Measurements from ENCODE around the gene FUS.
"Not testable (repeated sequence)": the region's sequence is repeated elsewhere in the genome, so short reads cannot be mapped to it uniquely, and the experiment has no call there.

The FUS gene

DNA sequence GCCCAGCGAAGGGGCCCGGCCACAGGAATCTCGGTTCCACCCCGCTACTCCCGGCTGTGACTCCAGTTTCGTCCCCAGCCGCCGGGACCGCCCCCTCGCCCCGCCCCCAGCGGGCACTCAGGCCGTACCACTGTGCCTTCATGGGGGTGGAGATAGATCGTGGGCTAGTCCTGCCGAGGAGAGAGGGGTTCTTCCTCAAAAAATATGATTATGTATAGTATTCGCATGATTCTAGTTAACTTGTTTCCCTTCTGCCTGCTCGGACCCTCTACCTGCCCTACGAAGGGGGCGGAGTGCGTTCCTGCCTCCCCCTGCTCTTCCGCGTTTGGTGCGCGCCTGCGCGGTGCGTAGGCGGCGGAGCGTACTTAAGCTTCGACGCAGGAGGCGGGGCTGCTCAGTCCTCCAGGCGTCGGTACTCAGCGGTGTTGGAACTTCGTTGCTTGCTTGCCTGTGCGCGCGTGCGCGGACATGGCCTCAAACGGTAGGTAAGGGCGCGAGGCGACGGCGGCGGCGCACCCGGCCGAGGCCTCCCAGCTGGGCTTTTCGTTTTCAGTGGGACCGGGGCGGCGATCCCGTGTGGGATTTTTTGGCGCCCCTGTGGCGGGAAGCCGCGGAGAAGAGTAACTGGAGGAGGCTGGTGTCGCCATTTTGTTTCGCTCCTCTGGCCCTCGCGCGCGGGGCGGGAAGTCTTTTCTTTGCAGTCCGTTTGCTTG lies at the start of gene FUS:
TSS of gene FUS (plus strand) at position 393 of the 713 bp plus-strand sequence. CDS start at position 469, 76 bp downstream.
- DNase-seq (ENCODE audit: low read depth in 2 of 2, low spot score in 1 of 2) = peak; percentile 71 to 80

DNA sequence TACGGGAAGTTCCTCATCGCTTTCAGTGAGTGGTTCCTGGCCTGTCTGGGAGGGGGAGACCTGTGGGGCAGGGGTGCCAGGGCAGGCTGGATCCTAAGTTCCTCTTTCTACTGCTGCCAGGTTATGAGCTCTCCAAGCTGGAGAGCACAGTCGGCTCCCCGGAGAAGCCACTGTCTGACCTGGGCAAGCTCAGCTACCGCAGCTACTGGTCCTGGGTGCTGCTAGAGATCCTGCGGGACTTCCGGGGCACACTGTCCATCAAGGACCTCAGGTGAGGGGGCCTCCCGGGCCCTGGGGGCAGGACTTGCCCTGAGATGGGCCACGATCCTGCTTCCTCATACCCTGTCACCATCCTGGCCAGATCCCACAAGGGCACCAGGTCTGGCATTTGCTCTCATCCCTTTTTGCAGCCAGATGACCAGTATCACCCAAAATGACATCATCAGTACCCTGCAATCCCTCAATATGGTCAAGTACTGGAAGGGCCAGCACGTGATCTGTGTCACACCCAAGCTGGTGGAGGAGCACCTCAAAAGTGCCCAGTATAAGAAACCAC lies 49.5 kb upstream of the FUS start:
- no peak for DNase-seq (ENCODE audit: low read depth in 2 of 2, low spot score in 1 of 2)

DNA sequence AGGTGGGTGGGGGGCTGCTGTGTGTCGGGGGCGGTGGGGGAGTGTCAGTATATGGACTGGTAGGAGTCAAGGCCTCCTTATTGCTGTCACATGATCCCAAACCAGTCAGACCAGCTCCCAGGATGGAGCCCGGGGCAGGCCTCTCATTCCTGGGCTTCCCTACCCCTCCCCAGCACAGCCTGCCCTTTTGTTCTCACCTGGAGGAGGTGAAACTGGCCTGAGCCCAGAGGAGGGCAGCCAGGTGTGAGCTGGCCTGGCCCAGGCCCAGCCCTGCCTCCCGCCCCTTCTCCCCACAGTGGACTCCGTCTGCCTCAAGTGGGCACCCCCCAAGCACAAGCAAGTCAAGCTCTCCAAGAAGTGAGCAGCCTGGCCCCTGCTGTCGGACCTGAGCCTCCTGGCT lies 49.0 kb upstream of the FUS start:
- DNase-seq (ENCODE audit: low read depth in 2 of 2, low spot score in 1 of 2) = no peak

DNA sequence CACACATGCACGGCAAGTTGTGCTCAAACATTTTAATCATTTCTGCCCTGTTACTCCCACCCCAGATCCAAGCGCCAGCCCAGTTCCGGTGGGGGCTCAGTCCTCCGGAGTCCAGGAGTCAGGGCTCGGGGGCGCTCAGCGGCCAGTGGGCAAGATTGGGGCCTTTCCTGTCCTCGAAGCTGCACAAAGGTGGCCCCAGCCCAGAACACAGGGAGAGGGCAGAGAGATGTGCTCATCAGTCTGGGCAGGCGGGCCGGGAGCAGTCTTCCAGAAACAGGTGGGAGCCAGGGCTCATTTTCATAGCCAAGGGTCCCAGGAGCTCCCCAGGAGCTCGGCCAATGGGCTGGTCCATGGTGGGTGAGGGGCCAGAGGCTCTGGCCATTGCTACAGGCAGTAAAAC lies 48.5 kb upstream of the FUS start:
- DNase-seq (ENCODE audit: low read depth in 2 of 2, low spot score in 1 of 2) = no peak

DNA sequence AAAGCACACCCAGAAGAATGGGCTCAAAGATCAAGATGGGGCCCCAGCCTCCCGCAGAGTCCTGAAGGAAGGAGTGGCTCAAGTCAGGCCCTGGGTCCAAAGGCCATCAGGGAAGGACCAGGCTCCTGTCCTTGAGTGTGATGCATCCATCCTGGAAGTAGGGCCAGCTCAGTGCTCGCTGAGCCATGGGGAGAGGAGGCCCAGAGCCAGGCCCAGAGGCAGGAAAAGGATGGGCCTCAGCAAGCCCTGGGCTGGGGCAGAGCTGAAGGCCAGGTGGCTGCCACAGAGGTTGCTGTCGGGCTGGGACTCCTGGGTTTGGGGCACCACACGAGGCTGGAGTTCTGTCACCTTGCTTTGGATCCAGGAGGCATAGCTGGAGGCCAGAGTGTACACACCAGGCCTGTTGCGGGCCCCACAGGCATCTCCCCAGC lies 48.1 kb upstream of the FUS start:
- no peak for DNase-seq (ENCODE audit: low read depth in 2 of 2, low spot score in 1 of 2)

DNA sequence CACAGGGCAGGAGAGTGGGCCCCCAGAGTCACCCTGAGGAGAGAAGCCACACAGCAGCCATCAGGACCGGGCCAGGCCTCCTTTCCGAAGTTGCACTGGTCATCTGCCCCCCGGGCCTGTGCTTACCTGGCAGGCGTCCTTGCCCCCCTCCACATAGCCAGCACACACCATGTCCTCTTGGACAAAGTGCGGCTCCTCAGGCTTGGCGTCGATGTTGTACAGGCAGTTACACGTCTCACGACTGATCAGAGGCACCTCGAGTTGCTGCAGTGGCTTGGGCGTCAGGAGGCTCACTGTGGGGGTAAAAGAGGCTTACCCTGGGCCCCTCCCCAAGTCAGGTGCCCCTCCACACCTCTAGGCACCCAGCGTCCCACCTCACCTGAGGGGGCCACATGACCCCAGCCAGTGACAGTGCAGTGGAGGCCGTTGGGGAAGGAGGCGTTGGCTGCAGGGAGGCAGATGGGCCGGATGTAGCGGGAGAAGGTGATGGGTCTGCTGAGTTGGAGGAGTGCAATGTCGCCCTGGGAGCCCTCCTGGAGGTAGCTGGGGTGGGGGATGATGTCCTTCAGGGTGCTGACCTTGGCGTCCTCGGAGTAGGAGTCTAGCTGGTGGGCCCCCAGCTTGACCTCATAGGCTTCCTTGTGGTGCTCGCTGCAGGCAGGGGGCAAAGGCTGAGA lies 47.5 kb upstream of the FUS start:
- DNase-seq (ENCODE audit: low read depth in 2 of 2, low spot score in 1 of 2) = no peak

DNA sequence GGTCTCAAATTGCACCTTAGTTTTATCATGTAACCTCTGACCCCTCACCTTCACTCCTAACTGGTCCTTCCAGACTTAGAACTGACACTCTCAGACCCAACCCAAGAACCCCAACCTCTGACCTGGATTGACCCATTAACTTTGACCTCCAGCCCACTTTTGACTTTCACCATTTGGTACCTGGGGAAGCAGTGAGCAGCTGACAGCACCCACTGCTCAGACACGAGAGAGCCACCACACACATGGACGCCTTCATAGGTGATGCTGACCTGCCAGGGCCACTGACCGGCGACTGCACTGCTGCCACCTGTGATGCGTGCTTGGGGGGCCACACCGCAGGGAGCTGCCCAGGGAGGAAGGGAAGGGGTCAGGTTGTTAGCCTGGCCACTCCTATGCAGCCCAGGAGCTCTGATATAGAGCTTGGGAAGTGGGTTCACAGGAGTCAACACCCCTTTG lies 46.9 kb upstream of the FUS start:
- DNase-seq (ENCODE audit: low read depth in 2 of 2, low spot score in 1 of 2) = no peak

DNA sequence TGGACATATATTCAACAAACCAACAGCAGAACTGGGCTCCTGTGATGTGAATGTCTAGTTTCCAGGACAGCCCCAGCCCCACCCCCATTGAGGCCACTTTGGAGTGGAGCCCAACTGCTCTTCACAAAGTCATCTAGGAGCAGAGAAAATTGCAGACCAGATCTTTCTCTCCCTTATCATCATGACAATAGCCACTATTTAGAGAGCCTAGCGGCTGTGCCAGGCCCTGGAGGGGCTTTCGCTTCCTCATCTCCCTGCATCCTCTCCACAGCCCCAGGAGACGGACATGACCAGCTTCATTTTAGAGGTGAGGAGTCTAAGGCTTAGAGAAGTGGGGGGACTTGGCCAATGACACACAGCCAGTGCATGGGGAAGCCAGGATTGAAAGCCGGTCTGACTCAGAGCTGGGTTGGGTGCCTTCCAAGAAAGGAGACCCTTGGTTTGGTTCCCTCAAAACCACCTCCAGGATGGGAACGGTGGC lies 45.8 kb upstream of the FUS start:
- no peak for DNase-seq (ENCODE audit: low read depth in 2 of 2, low spot score in 1 of 2)

DNA sequence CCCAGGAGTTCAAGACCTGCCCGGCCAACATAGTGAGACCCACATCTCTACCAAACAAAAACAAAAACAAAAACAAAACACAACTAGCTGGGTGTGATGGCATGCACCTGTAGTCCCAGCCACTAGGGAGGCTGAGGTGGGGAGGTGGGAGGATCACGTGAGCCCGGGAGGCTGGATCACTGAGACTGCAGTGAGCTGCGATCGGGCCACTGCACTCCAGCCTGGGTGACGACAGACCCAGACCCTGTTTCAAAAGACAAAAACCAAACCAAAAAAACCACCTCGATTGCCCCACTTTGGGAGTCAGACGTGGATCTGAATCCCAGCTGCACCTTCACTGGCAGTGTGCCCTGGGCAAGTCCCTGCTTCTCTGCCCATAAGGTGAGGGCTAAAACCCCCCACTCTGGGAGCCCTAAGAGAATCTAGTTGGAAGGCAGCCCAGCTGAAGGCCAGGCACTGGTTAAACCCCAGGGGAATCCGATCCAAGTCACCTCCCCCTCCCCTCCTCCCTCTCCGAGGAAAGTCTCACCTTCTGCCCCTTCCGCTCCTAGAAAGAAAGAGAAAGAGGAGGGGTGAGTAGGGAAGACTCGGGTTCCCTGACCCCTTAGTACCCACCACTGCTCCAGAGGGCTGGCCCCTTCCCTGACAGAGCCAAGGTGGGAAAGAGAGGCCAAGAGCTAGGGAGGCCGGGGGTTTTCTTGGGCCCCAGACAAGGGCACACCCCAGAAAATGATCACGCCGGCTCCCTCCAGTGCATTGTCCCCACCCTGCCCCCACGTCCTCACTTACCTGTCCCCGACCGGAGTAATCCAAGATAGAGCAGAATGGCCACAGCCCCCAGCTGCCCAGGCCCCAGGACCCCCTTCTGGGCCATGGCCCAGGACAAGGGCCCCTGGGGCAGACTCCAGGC lies 45.1 kb upstream of the FUS start:
- no peak for DNase-seq (ENCODE audit: low read depth in 2 of 2, low spot score in 1 of 2)

DNA sequence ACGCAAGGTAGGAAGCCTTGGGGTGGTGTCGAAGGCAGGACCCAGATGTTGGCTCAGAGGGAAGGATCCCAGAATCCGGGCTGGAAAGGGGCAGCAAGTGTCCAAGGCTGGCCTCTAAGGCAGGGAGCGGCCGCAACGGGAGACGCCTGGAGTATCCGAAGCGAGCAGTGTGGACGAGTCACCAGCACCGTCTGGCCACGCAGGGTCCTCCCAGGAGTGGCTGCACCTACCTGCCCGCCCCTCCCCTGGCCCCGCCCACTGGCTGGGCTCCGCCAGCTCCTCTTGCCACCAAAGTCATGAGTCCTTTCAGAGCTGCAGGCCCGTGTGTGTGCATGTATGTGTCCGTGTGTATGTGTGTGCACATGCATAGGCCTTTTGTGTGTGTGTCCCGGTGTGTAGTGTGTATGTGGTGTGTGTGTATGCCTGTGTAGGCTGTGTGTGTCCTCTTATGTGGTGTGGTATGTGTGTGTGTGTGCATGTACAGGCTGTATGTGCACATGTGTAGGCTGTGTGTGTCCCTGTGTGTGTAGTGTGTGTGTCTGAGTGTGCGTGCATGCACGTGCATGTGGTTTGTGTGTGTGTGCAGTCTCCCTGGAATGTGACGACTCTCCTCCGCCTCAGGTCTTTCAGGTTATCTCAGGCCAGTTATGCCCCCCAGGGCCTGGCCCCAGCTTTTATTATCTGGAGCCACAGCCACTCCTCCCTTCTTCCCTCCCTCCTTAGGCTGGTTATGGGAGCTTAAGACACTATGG lies 44.2 kb upstream of the FUS start, which contains the start of gene PRSS8:
TSS of gene PRSS8 (minus strand) at position 193 of the 752 bp plus-strand sequence. CDS start 229 bp downstream, outside the sequence.
- DNase-seq (ENCODE audit: low read depth in 2 of 2, low spot score in 1 of 2) = no peak

DNA sequence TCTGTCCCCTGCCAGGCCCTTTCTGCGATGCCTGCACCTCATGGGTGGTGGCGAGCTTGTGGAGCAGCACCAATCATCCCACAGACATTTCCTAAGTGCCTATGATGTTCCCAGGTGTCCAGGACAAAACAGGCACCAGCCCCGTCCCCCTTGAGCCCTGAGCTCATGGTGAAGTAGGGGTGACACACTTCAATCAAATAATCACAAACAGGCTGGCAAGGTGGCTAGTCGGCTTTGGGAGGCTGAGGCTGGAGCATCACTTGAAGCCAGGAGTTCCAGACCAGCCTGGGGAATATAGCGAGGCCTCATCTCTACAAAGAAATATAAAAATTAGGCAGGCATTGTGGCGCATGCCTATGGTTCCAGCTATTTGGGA lies 43.7 kb upstream of the FUS start:
- DNase-seq (ENCODE audit: low read depth in 2 of 2, low spot score in 1 of 2) = no peak

DNA sequence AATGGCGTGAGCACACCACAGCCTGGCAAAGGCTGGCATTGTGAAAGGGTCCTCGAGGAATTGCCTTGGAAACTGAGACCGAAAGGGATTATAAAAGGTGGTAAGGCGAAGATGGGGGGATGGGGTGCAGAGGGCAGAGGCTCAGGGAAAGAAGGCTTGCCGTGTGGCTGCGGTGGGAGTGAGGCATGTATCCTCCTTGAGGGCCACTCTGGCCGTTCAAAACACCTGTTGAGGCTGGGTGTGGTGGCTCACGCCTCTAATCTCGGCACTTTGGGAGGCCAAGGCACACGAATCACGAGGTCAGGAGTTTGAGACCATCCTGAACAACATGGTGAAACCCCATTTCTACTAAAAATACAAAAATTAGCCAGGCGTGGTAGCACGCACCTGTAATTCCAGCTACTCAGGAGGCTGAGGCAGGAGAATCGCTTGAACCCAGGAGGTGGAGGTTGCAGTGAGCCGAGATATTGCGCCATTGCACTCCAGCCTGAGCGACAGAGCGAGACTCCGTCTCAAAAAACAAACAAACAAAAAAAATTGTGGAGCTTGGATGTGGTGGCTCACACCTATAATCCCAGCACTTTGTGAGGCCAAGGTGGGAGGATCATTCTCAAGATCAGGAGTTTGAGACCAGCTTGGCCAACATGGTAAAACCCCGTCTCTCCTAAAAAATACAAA lies 43.0 kb upstream of the FUS start:
- DNase-seq (ENCODE audit: low read depth in 2 of 2, low spot score in 1 of 2) = not testable (repeated sequence)

DNA sequence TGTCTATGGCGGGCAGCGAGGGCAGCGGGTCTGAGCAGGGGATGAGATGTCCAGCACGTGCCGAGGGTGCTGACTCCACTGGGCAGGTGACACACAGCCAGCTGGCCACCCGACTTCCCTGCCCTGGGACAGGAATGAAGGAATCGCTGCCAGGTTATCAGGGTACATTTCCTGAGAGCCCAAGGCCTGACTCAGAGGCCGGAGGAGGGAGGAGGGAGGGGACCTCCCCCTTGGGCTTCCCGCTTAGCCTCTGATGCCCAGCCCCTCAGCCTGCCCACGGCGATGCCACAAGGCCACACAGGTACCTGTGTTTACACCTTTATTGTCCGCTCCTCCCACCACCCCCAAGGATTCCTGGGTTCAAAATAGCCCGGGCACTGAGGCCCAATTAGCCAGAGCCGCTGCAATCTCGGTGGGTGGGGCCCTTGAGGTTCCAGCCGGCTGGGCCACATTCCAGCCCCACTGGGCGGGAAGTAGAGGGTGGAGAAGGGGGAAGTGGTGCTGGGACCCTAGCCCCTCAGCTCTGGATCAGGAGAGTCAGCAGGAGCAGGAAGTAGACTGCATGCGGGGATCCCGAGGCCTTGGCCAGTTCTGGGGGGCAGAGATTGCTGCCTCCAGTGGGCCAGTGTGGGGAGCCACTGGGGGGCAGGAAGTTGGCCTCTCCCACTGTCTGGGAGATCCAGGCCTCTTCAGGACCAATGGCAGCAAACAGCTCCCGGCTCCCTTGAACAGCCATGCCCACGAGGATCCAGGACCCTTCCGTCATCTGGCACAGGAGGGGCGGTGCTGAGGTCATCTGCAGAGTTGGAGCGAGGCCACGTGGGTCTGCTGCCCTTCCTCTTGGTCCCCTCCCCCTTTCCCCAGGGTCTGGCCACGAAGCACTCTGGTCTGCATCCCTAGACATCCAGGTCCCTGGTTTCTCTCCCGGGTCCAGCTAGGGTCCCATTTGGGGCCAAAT lies 41.0 kb upstream of the FUS start:
- no peak for DNase-seq (ENCODE audit: low read depth in 2 of 2, low spot score in 1 of 2)

DNA sequence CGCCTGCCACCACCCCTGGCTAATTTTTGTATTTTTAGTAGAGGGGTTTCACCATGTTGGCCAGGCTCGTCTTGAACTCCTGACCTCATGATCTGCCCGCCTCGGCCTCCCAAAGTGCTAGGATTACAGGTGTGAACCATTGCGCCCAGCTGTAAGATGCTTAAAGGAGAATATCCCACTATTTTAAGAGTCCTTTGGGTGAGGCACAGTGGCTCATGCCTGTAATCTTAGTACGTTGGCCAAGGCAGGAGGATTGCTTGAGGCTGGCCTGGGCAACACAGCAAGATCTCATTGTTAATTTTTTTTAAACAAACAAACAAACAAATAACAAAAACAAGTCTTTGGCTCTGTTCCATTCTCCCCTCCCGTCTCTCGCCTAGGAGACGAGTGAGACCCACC lies 38.9 kb upstream of the FUS start:
- not testable (repeated sequence) for DNase-seq (ENCODE audit: low read depth in 2 of 2, low spot score in 1 of 2)

DNA sequence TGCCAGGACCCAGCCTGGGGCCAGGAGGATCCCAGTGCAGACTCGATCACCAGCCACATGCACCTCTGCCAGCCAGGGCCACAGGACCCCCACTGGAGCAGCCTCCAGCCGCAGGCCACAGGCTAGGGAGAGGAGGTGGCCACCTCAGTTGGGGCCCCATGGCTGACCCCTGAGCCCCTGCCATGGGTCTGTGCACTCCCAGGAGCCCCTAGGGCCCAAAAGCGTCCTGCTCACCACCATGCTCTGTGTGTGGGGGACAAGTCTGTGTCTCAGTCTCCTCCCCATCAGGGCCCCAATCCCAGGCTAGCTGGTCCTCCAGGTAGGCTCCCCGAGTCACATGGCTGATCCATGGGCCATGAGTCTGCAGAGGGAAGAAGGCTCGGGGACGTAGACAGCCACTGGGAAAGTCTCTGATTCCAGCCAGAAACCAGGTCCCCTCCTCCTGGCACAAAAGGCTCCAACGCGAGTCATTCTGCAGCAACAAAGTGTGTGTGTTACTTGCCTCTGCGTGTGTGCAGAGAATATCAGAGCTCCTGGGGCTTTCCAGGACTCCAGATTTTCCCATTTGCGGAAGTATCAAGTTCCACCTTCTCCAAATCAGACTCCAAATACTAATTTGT lies 38.3 kb upstream of the FUS start:
- DNase-seq (ENCODE audit: low read depth in 2 of 2, low spot score in 1 of 2) = no peak

DNA sequence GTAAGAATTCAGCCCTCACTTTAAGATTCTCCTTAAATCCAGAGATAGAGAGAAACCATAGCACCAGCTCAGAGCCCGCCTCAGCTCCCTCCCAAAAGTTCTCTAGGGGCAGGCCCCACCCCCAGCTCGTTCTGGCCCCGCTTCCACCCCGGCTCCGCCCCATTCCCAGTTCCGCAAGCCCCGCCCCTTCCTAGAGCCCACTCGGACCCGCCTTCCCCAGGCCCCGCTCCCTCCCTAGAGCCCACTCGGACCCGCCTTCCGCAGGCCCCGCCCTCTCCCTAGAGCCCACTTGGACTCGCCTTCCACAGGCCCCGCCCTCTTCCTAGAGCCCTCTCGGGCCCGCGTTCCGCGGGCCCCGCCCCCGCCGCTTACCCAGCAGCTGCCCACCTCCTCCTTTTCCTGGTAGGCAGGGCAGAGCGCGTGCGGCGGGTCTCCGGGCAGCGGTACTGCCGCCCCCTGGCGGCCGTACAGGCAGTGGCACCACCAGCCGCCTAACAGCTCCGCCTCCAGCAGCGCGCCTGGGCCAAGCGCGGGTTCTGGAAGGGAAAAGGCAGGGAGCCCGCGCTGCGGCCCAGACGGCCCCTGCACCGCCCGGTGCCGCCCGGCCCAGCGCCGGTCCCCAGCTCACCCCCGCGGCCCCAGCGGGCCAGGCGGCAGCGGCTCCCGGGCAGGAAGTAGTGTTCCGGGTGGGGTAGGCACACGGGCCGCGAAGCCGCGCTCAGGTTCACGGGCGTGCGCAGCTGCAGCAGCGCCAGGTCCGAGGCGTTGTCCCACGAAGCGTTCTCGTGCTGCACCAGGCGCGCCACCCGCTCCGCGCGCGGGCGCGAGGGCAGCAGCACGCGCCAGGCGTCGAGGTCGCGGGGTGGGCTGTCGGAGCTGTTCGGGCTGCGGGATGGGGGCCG lies 37.6 kb upstream of the FUS start:
- peak; percentile 94 to 96 for DNase-seq (ENCODE audit: low read depth in 2 of 2, low spot score in 1 of 2)

DNA sequence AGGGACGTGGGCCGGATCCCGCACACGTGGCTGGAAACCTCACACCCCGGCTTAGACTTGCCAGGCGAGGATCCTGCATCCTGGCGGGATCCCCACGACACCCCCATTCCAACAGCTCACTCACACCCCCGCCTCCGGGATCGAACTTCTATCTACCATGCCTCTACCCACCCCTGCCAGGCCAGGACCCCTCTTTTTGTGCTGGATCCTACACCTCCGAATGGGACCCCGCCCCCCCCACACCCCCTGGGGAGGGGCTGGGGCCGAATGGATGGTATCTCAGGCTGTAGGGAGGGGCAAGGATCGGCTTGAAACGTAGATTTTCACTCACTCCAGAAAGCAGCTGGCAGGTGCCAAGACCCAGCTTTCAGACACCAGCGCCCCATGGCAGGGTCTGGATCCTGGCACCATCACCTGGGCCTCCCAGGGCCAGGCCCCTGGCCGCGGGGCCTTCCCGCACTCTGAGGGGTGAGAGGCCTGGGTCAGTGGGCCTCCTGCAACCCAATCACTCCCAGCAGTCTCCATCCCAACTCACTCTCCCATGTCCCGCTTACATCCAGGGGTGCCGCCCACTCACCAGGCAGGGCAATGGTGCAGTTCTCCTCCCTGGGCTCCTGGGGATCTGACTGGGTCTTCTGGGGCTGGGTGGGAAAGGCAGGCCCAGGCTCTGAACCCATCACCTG lies 36.8 kb upstream of the FUS start:
- no peak for DNase-seq (ENCODE audit: low read depth in 2 of 2, low spot score in 1 of 2)
